Activated CD4-positive, alpha-beta T cell treated with anti-CD3 and anti-CD28 coated beads, Interleukin-2, amount 10 ng/mL, durations not matched to agents 24 days and 14 days (primary cell): ENCODE results near the gene CTSA. TPM values are rescaled to one million over a fixed set of nuclear protein-coding genes. Genes with fewer than 3 reads are reported as not detected.
"Not testable (repeated sequence)": the region's sequence is repeated elsewhere in the genome, so short reads cannot be mapped to it uniquely, and the experiment has no call there.

Experiments
- DNase-seq: peaks from one replicate; pipeline ENCODE4 v3.0.0; 2022
- H3K27ac Mint-ChIP-seq: one replicate; pipeline ENCODE4 v1.8.0; 2022; ENCODE audit warnings: mild to moderate bottlenecking, mixed read lengths
- H3K27me3 Mint-ChIP-seq: one replicate; pipeline ENCODE4 v1.8.0; 2022; ENCODE audit warnings: mixed read lengths
- H3K36me3 Mint-ChIP-seq: one replicate; pipeline ENCODE4 v1.8.0; 2022; ENCODE audit warnings: low read depth, mild to moderate bottlenecking, mixed read lengths
- H3K4me1 Mint-ChIP-seq: one replicate; pipeline ENCODE4 v1.8.0; 2021; ENCODE audit warnings: mixed read lengths
- H3K4me3 Mint-ChIP-seq: one replicate; pipeline ENCODE4 v1.8.0; 2022; ENCODE audit warnings: mild to moderate bottlenecking, moderate library complexity, mixed read lengths
- H3K9me3 Mint-ChIP-seq: one replicate; pipeline ENCODE4 v1.8.0; 2021; ENCODE audit warnings: mixed read lengths
- intact Hi-C: fragments of 100-400 bp; cut with micrococcal nuclease; formaldehyde crosslinking; loops from one replicate; pipeline ENCODE4 v1.15.1; 2023
- total RNA-seq: library from RNA; stranded (reverse); gene quantifications from 2 replicates; pipeline ENCODE4 v1.2.3, GENCODE V29; 2022

Gene CTSA
- total RNA-seq, 1 donor from 2014 or later = 50.8 TPM

GRCh38 chr20:45893831-45894230 is 2.7 kb downstream of the CTSA start:
- intact Hi-C loops = no loop called here
- Mint-ChIP-seq H3K4me1 (peaks cover 17% of the 10 kb centered on the region), H3K9me3 (no peaks in the 10 kb centered on the region), H3K4me3 (no peak overlapping the region), H3K36me3 (peaks cover 10% of the 10 kb centered on the region), H3K27ac (no peak overlapping the region), H3K27me3 (no peaks in the 10 kb centered on the region)
- no peak for DNase-seq

- Mint-ChIP-seq H3K36me3 (peaks cover 10% of the 10 kb centered on the region), H3K4me1 (peaks cover 17% of the 10 kb centered on the region), H3K27me3 (no peaks in the 10 kb centered on the region), H3K4me3 (no peak overlapping the region), H3K9me3 (no peaks in the 10 kb centered on the region), H3K27ac (no peak overlapping the region)
- intact Hi-C loops = no loop called here
- DNase-seq = no peak
Observed at GRCh38 chr20:45894797-45895196, 3.7 kb downstream of the CTSA start.

- peaks cover 10% of the 10 kb centered on the region for H3K36me3 Mint-ChIP-seq
- DNase-seq = no peak
- H3K27me3 Mint-ChIP-seq = no peaks in the 10 kb centered on the region
- intact Hi-C loops = no loop called here
- H3K4me1 Mint-ChIP-seq = peaks cover 11% of the 10 kb centered on the region
- no peaks in the 10 kb centered on the region for H3K9me3 Mint-ChIP-seq
- H3K27ac Mint-ChIP-seq = no peak overlapping the region
- no peak overlapping the region for H3K4me3 Mint-ChIP-seq
Observed at GRCh38 chr20:45896641-45897161, 5.6 kb downstream of the CTSA start.

- no peak for DNase-seq
- Mint-ChIP-seq H3K9me3 (no peaks in the 10 kb centered on the region), H3K27me3 (no peaks in the 10 kb centered on the region), H3K4me1 (peaks cover 7% of the 10 kb centered on the region), H3K27ac (no peak overlapping the region), H3K4me3 (no peak overlapping the region), H3K36me3 (peaks cover 10% of the 10 kb centered on the region)
- intact Hi-C loops = no loop called here
Observed at GRCh38 chr20:45897289-45897688, 6.2 kb downstream of the CTSA start.

GRCh38 chr20:45897692-45898091 is 6.6 kb downstream of the CTSA start:
- H3K9me3 Mint-ChIP-seq = no peaks in the 10 kb centered on the region
- H3K27ac Mint-ChIP-seq = no peak overlapping the region
- H3K36me3 Mint-ChIP-seq = peaks cover 7% of the 10 kb centered on the region
- peaks cover 3% of the 10 kb centered on the region for H3K4me1 Mint-ChIP-seq
- H3K27me3 Mint-ChIP-seq = no peaks in the 10 kb centered on the region
- no peak overlapping the region for H3K4me3 Mint-ChIP-seq
- intact Hi-C loops = no loop called here
- DNase-seq = no peak

- peaks cover 5% of the 10 kb centered on the region for H3K36me3 Mint-ChIP-seq
- intact Hi-C loops = no loop called here
- H3K4me3 Mint-ChIP-seq = no peak overlapping the region
- H3K27me3 Mint-ChIP-seq = no peaks in the 10 kb centered on the region
- H3K4me1 Mint-ChIP-seq = peaks cover 2% of the 10 kb centered on the region
- no peak for DNase-seq
- no peaks in the 10 kb centered on the region for H3K9me3 Mint-ChIP-seq
- H3K27ac Mint-ChIP-seq = no peak overlapping the region
Observed at GRCh38 chr20:45898285-45898684, 7.2 kb downstream of the CTSA start.

DNA sequence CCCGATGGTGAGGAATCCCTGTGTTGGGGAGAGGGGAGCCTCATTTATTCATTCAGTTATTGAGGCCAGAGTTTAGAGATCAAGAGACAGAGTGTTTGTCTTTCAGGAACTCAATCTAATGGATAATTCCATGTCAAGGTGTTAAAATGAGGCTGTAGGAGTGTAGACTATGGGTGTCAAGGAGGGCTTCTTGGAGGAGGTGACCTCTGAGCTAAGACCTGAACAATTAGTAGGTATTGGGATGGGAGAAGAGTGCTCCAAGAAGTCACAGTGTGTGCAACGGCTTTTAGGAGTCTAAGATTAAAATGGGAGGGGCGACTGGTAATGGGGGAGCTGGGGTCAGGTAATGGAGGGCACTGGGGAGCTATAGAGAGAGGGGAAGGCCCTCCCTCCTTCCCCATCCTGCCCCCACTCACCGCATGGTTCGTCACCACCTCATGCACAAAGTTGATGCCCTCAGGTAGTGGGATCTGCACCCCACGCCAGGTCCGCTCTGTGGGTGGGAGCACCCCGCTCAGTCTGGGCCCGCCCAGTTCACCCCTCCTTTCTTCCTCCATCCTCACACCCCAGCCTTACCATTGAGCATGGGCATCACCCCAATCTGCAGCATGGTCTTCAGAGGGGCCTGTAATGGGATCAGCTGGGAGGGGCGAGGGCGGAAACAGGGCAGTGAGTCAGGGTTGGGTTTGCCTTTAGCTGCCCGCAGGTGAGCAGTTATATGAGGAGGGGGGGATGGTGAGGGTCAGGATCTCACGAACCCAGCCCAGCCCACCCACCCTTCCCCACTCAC is 8.1 kb downstream of the CTSA start:
- Mint-ChIP-seq H3K4me1 (no peaks in the 10 kb centered on the region), H3K9me3 (no peaks in the 10 kb centered on the region), H3K36me3 (peaks cover 5% of the 10 kb centered on the region), H3K27ac (peak overlapping the region; percentile 7), H3K27me3 (no peaks in the 10 kb centered on the region), H3K4me3 (no peak overlapping the region)
- intact Hi-C loops = no loop called here
- DNase-seq = no peak

DNA sequence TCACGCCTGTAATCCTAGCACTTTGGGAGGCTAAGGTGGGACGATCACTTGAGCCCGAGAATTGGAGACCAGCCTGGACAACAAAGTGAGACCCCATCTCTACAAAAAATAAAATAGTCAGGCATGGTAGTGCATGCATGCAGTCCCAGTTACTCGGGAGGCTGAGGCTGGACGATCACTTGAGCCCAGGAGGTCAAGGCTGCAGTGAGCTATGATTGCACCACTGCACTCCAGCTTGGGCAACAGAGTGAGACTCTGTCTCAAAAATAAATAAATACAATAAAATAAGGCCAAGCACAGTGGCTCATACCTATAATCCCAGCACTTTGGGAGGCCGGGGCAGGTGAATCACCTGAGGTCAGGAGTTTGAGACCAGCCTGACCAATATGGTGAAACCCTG is 10.2 kb downstream of the CTSA start:
- intact Hi-C loops, H3K4me1 Mint-ChIP-seq, H3K9me3 Mint-ChIP-seq, H3K27me3 Mint-ChIP-seq, DNase-seq, H3K4me3 Mint-ChIP-seq, H3K36me3 Mint-ChIP-seq, H3K27ac Mint-ChIP-seq: not testable (repeated sequence)

DNA sequence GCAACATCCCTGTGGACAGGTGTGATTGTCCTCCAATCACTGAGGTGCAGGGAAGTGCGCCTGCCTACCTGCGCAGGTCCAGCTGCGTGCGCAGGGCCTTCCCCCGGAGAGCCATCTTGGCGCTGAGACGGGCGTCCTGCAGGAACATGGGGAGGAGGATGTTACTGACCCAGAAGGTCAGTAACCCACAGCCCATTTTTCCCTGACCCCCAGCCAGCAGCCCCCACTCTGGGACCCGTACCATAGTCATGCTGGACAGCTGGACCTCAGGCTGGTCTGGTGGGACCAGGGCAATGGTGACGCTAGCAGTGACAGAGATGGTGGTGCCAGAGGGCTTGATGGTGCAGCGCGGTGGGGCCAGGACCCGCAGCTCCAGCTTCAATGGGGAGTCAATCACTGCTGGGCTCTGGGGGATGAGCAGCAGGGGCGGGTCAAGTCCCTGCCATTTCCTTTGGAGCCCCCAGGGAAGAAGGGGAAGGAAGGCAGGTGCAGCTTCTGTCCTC is 11.1 kb downstream of the CTSA start:
- no peak overlapping the region for H3K4me3 Mint-ChIP-seq
- intact Hi-C loops = no loop called here
- H3K27ac Mint-ChIP-seq = no peak overlapping the region
- H3K9me3 Mint-ChIP-seq = no peaks in the 10 kb centered on the region
- DNase-seq = no peak
- no peaks in the 10 kb centered on the region for H3K4me1 Mint-ChIP-seq
- no peaks in the 10 kb centered on the region for H3K27me3 Mint-ChIP-seq
- H3K36me3 Mint-ChIP-seq = peaks cover 5% of the 10 kb centered on the region

DNA sequence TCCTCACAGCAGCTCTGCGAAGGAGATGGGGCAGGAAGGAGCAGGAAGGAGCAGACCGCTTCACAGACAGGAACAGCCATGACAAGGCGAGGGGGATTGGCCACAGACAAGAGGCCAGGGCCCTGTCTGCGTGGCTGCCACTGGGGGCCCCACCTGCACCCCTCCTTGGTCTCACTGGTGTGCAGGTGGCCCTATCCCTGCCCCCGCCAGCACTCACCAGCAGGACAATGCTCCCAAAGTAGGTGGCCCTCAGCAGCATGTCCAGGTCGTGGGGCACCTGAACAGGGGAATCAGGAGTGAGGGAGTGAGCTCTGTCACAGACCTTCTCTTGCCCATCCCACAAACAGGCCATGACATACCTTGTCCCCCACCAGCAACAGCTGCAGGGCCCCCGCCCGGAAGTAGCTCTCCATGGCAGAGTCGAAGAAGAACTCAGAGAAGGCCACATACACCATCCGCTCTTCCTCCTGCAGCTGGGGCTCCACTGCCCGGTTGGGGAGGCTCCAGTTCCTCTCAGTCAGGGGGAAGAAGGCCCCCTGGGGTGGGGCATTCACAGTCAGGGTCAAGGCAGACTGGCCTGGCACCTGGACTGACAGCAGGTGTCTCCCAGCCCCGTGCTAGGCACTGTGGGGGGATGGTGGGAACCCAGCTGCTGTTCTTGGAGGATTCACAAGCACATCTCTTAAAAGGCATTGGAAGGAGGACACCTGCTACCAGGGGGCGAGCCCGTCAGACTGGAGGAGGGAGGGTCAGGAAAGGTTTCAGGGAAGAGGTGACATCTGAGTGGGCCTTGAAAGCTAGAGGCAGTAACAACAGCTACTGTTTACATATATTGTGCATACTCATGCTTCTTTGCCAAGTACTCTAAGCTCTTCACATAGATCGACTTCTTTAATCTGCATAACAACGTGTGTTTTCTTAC is 13.7 kb downstream of the CTSA start:
- DNase-seq = no peak
- Mint-ChIP-seq H3K4me3 (no peak overlapping the region), H3K36me3 (no peaks in the 10 kb centered on the region), H3K27me3 (no peaks in the 10 kb centered on the region), H3K9me3 (no peaks in the 10 kb centered on the region), H3K4me1 (no peaks in the 10 kb centered on the region), H3K27ac (no peak overlapping the region)
- intact Hi-C loops = no loop called here

- Mint-ChIP-seq H3K36me3 (no peaks in the 10 kb centered on the region), H3K27ac (no peak overlapping the region), H3K4me1 (peaks cover 2% of the 10 kb centered on the region), H3K4me3 (no peak overlapping the region), H3K27me3 (no peaks in the 10 kb centered on the region), H3K9me3 (peaks cover 2% of the 10 kb centered on the region)
- intact Hi-C loops = no loop called here
- no peak for DNase-seq
Observed at GRCh38 chr20:45905505-45906079, 14.5 kb downstream of the CTSA start.

GRCh38 chr20:45907219-45907948 is 16.2 kb downstream of the CTSA start:
- Mint-ChIP-seq H3K9me3 (peaks cover 4% of the 10 kb centered on the region), H3K36me3 (no peaks in the 10 kb centered on the region), H3K27me3 (no peaks in the 10 kb centered on the region), H3K27ac (no peak overlapping the region), H3K4me3 (no peak overlapping the region), H3K4me1 (peaks cover 10% of the 10 kb centered on the region)
- no peak for DNase-seq
- intact Hi-C loops = no loop called here

DNA sequence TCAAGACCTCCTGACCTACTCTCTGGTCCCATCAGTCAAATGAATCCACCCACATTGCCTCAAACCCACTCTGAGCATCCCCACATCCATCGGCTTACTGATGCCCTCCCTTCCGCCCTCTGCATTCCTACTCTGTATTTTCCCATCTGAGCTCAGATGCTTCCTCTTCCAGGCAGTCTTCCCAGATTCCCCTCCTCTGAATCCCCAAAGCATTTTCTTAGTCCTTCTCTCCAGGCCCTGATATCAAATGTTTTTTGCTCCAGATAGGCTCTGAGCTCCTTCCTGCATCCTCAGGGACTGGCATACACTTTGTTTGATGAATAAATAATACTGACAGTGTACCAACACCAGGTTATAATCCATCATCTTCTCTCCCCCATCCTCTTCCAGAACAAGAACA is 16.9 kb downstream of the CTSA start:
- intact Hi-C loops = no loop called here
- no peak for DNase-seq
- Mint-ChIP-seq H3K4me1 (peaks cover 11% of the 10 kb centered on the region), H3K27me3 (peaks cover 1% of the 10 kb centered on the region), H3K9me3 (peaks cover 4% of the 10 kb centered on the region), H3K27ac (no peak overlapping the region), H3K36me3 (no peaks in the 10 kb centered on the region), H3K4me3 (no peak overlapping the region)
